ENCODE measurements around the gene OTUD4. TPM values are rescaled to one million over a fixed set of nuclear protein-coding genes. Genes with fewer than 3 reads are reported as not detected.

The OTUD4 gene
- total RNA-seq, 1 donor from 2014 or later, result 47.4 TPM

- Mint-ChIP-seq H3K27ac (ENCODE audit: unreplicated experiment) (peak overlapping the region; percentile 75), H3K9me3 (ENCODE audit: unreplicated experiment) (no peaks in the 10 kb centered on the region)
Observed at GRCh38 chr4:145130788-145131399, 49.5 kb downstream of the OTUD4 start.

GRCh38 chr4:145130130-145130529 lies 50.3 kb downstream of the OTUD4 start:
- Mint-ChIP-seq H3K27ac (ENCODE audit: unreplicated experiment) (no peak overlapping the region), H3K4me1 (ENCODE audit: low read depth, unreplicated experiment) (peaks cover 24% of the 10 kb centered on the region), H3K27me3 (ENCODE audit: low read depth, unreplicated experiment) (no peaks in the 10 kb centered on the region), H3K36me3 (ENCODE audit: low read depth, unreplicated experiment) (peaks cover 9% of the 10 kb centered on the region), H3K4me3 (ENCODE audit: unreplicated experiment) (no peak overlapping the region), H3K9me3 (ENCODE audit: unreplicated experiment) (no peaks in the 10 kb centered on the region)
- peaks cover 31% of the 10 kb centered on the region for H3K36me3 ChIP-seq (ENCODE audit: insufficient read depth, low read length)
- no peaks in the 10 kb centered on the region for H3K9me3 ChIP-seq (ENCODE audit: insufficient read depth, low read depth, low read length)
- TF ChIP-seq EZH2 (IDR thresholded peaks at IDR 0.05; ENCODE audit: insufficient read depth, low read length), result no peak
- TF ChIP-seq CTCF (IDR thresholded peaks at IDR 0.05; ENCODE audit: insufficient read depth, low read depth, low read length), result no peak
- H3K79me2 ChIP-seq (ENCODE audit: insufficient read depth, low read length), result no peaks in the 10 kb centered on the region
- no peaks in the 10 kb centered on the region for H3K27me3 ChIP-seq (ENCODE audit: insufficient read depth, low read length)
- H3K4me2 ChIP-seq (ENCODE audit: low read length), result peak overlapping the region; percentile 37
- H4K20me1 ChIP-seq (ENCODE audit: insufficient read depth, low read length), result no peaks in the 10 kb centered on the region
- no peak overlapping the region for H3K4me3 ChIP-seq (ENCODE audit: insufficient read depth, low read depth, low read length)
- H3K9ac ChIP-seq (ENCODE audit: low read length), result no peak overlapping the region
- no peak for DNase-seq (ENCODE audit: low read depth)
- no peak for FAIRE-seq
- H3K4me1 ChIP-seq (ENCODE audit: insufficient read depth, low read length), result peaks cover 18% of the 10 kb centered on the region
- no peak overlapping the region for H2AFZ ChIP-seq (ENCODE audit: low read depth, low read length)
- H3K27ac ChIP-seq (ENCODE audit: low read depth, low read length), result peak overlapping the region; percentile 51

More at GRCh38 chr4:145130788-145131399, 49.5 kb downstream of the OTUD4 start:
- no peaks in the 10 kb centered on the region for H3K27me3 Mint-ChIP-seq (ENCODE audit: low read depth, unreplicated experiment)
- Histone ChIP-seq H3K9ac (ENCODE audit: low read length) (no peak overlapping the region), H3K27ac (ENCODE audit: low read depth, low read length) (peak overlapping the region; percentile 51), H3K4me1 (ENCODE audit: insufficient read depth, low read length) (peaks cover 18% of the 10 kb centered on the region), H3K79me2 (ENCODE audit: insufficient read depth, low read length) (no peaks in the 10 kb centered on the region), H3K36me3 (ENCODE audit: insufficient read depth, low read length) (peaks cover 25% of the 10 kb centered on the region), H2AFZ (ENCODE audit: low read depth, low read length) (no peak overlapping the region), H3K27me3 (ENCODE audit: insufficient read depth, low read length) (no peaks in the 10 kb centered on the region), H4K20me1 (ENCODE audit: insufficient read depth, low read length) (no peaks in the 10 kb centered on the region), H3K4me2 (ENCODE audit: low read length) (peak overlapping the region; percentile 37), H3K9me3 (ENCODE audit: insufficient read depth, low read depth, low read length) (no peaks in the 10 kb centered on the region), H3K4me3 (ENCODE audit: insufficient read depth, low read depth, low read length) (no peak overlapping the region)
- peaks cover 9% of the 10 kb centered on the region for H3K36me3 Mint-ChIP-seq (ENCODE audit: low read depth, unreplicated experiment)
- peak; percentile 95 for DNase-seq (ENCODE audit: low read depth)
- peak; percentile 95 for FAIRE-seq
- TF ChIP-seq CTCF (IDR thresholded peaks at IDR 0.05; ENCODE audit: insufficient read depth, low read depth, low read length), result no peak
- no peak for TF ChIP-seq EZH2 (IDR thresholded peaks at IDR 0.05; ENCODE audit: insufficient read depth, low read length)
- H3K4me1 Mint-ChIP-seq (ENCODE audit: low read depth, unreplicated experiment), result peaks cover 24% of the 10 kb centered on the region
- no peak overlapping the region for H3K4me3 Mint-ChIP-seq (ENCODE audit: unreplicated experiment)

GRCh38 chr4:145125396-145125795 lies 55.0 kb downstream of the OTUD4 start:
- Histone ChIP-seq H3K9ac (ENCODE audit: low read length) (no peak overlapping the region), H3K9me3 (ENCODE audit: insufficient read depth, low read depth, low read length) (no peaks in the 10 kb centered on the region), H2AFZ (ENCODE audit: low read depth, low read length) (no peak overlapping the region), H3K4me2 (ENCODE audit: low read length) (no peak overlapping the region), H3K4me1 (ENCODE audit: insufficient read depth, low read length) (peaks cover 3% of the 10 kb centered on the region), H3K27me3 (ENCODE audit: insufficient read depth, low read length) (no peaks in the 10 kb centered on the region), H3K79me2 (ENCODE audit: insufficient read depth, low read length) (no peaks in the 10 kb centered on the region), H4K20me1 (ENCODE audit: insufficient read depth, low read length) (no peaks in the 10 kb centered on the region), H3K4me3 (ENCODE audit: insufficient read depth, low read depth, low read length) (no peak overlapping the region), H3K36me3 (ENCODE audit: insufficient read depth, low read length) (peaks cover 63% of the 10 kb centered on the region), H3K27ac (ENCODE audit: low read depth, low read length) (no peak overlapping the region)
- TF ChIP-seq EZH2 (IDR thresholded peaks at IDR 0.05; ENCODE audit: insufficient read depth, low read length), result no peak
- TF ChIP-seq CTCF (IDR thresholded peaks at IDR 0.05; ENCODE audit: insufficient read depth, low read depth, low read length), result no peak
- Mint-ChIP-seq H3K4me3 (ENCODE audit: unreplicated experiment) (no peak overlapping the region), H3K9me3 (ENCODE audit: unreplicated experiment) (no peaks in the 10 kb centered on the region), H3K27ac (ENCODE audit: unreplicated experiment) (no peak overlapping the region), H3K36me3 (ENCODE audit: low read depth, unreplicated experiment) (peaks cover 9% of the 10 kb centered on the region), H3K27me3 (ENCODE audit: low read depth, unreplicated experiment) (no peaks in the 10 kb centered on the region), H3K4me1 (ENCODE audit: low read depth, unreplicated experiment) (peaks cover 4% of the 10 kb centered on the region)
- DNase-seq (ENCODE audit: low read depth) (no peak), FAIRE-seq (no peak)
